ENCODE data around the gene VSX1. TPM values are rescaled to one million over a fixed set of nuclear protein-coding genes. Genes with fewer than 3 reads are reported as not detected.

VSX1 gene
- total RNA-seq, 1 experiment from 2014 or later, result not detected

DNA sequence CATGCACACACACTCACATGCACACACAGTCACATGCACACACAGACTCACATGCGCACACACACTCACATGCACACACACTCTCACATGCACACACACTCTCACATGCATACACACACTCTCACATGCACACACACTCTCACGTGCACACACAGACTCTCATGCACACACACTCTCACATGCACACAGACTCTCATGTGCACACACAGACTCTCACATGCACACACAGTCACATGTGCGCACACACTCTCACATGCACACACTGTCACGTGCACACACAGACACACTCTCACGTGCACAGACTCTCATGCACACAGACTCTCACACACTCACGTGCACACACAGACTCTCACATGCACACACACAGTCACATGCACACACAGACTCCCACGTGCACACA, 36.6 kb upstream of the VSX1 start:
- no peaks in the 10 kb centered on the region for H3K4me1 ChIP-seq (ENCODE audit: insufficient read depth, low read length, poor library complexity, severe bottlenecking)
- H3K27me3 ChIP-seq (replicated peaks; ENCODE audit: insufficient read depth, low read depth, low read length, poor library complexity), result peaks cover 74% of the 10 kb centered on the region
- TF ChIP-seq, protein P1, sequence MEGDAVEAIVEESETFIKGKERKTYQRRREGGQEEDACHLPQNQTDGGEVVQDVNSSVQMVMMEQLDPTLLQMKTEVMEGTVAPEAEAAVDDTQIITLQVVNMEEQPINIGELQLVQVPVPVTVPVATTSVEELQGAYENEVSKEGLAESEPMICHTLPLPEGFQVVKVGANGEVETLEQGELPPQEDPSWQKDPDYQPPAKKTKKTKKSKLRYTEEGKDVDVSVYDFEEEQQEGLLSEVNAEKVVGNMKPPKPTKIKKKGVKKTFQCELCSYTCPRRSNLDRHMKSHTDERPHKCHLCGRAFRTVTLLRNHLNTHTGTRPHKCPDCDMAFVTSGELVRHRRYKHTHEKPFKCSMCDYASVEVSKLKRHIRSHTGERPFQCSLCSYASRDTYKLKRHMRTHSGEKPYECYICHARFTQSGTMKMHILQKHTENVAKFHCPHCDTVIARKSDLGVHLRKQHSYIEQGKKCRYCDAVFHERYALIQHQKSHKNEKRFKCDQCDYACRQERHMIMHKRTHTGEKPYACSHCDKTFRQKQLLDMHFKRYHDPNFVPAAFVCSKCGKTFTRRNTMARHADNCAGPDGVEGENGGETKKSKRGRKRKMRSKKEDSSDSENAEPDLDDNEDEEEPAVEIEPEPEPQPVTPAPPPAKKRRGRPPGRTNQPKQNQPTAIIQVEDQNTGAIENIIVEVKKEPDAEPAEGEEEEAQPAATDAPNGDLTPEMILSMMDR (conservative IDR thresholded peaks at IDR 0.05; ENCODE audit: low read depth, low read length), result no peak
- no peak for TF ChIP-seq EZH2 (IDR thresholded peaks at IDR 0.05; ENCODE audit: borderline replicate concordance, low read depth, low read length, poor library complexity, severe bottlenecking)
- no peak overlapping the region for H3K4me3 ChIP-seq (ENCODE audit: low read depth, low read length, poor library complexity, severe bottlenecking)
- POLR2A ChIA-PET (ENCODE audit: low non-redundant PET), result no interaction called here
- H3K27ac ChIP-seq (ENCODE audit: low read depth, low read length, poor library complexity, severe bottlenecking), result no peak overlapping the region
- DNase-seq (ENCODE audit: low spot score), result no peak
- CTCF ChIA-PET, result no interaction called here
- H3K36me3 ChIP-seq (ENCODE audit: insufficient read depth, low read length, poor library complexity, severe bottlenecking), result no peaks in the 10 kb centered on the region
- BruUV-seq (replicated peaks), result no TSS peak
- H3K9me3 ChIP-seq (ENCODE audit: low read depth, low read length, poor library complexity, severe bottlenecking), result no peaks in the 10 kb centered on the region
- intact Hi-C loops (cut with micrococcal nuclease; ENCODE audit: unreplicated experiment), result no loop called here

DNA sequence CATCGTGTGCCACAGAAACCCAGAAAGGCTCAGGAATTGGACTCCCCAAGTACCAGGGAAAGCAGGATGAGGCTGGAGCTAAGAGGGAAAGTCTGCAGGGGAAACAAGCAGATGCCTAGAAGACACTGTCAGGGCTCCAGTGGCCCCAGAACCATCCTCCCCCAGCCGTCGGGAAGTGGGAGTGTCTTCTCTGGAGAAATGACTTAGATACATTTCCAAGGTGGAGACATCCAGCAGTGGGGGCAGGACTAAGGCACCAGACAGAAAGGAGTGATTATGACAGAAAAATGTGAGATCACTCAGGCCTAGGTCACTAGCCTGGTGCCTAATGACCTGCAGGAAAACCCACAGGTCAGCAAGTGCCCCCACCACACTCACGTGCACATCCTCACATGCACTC, 36.0 kb upstream of the VSX1 start:
- no peak for DNase-seq (ENCODE audit: low spot score)
- Histone ChIP-seq H3K36me3 (ENCODE audit: insufficient read depth, low read length, poor library complexity, severe bottlenecking) (no peaks in the 10 kb centered on the region), H3K27ac (ENCODE audit: low read depth, low read length, poor library complexity, severe bottlenecking) (no peak overlapping the region), H3K4me1 (ENCODE audit: insufficient read depth, low read length, poor library complexity, severe bottlenecking) (no peaks in the 10 kb centered on the region), H3K4me3 (ENCODE audit: low read depth, low read length, poor library complexity, severe bottlenecking) (no peak overlapping the region), H3K9me3 (ENCODE audit: low read depth, low read length, poor library complexity, severe bottlenecking) (no peaks in the 10 kb centered on the region), H3K27me3 (replicated peaks; ENCODE audit: insufficient read depth, low read depth, low read length, poor library complexity) (peaks cover 70% of the 10 kb centered on the region)
- ChIA-PET POLR2A (ENCODE audit: low non-redundant PET) (no interaction called here), CTCF (no interaction called here)
- TF ChIP-seq EZH2 (IDR thresholded peaks at IDR 0.05; ENCODE audit: borderline replicate concordance, low read depth, low read length, poor library complexity, severe bottlenecking), result no peak
- TF ChIP-seq, protein P1 (conservative IDR thresholded peaks at IDR 0.05; ENCODE audit: low read depth, low read length), result no peak
- BruUV-seq (replicated peaks), result no TSS peak
- intact Hi-C loops (cut with micrococcal nuclease; ENCODE audit: unreplicated experiment), result no loop called here

DNA sequence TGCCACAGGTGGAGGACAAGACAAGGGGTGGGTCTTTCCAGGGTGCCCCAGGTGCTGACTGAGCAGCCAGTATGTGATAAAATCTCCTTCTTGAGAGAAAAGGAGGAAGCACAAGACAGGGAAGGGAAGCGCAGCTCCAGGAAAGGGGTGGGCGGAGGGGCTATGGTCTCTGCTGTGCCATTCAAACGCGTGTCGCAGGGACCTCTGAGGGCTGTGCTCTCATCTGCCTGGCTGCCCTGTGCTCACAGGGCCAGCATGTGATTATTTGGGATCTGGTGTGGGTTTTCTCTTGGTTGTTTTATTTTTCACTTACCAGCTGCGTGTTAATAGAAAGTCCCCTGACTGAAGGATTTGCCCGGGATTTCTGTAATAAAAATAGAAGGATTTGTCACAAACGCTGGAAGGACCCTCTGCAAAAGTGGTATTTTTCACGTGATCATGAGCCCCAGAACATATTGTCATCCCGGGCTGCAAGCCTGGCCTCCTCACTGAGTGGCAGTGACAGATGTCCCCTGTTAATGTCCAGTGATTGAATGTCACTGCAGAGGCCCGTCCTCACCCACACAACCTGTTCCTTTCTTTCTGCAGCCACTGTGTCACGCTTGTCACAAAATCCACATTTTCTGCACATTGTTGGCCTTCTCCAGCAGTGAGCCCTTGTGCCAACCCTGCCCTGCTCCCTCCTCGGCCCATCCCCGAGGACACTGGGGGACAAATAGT, 35.0 kb upstream of the VSX1 start:
- H3K27me3 ChIP-seq (replicated peaks; ENCODE audit: insufficient read depth, low read depth, low read length, poor library complexity), result peaks cover 60% of the 10 kb centered on the region
- H3K36me3 ChIP-seq (ENCODE audit: insufficient read depth, low read length, poor library complexity, severe bottlenecking), result no peaks in the 10 kb centered on the region
- POLR2A ChIA-PET (ENCODE audit: low non-redundant PET), result no interaction called here
- no peak overlapping the region for H3K27ac ChIP-seq (ENCODE audit: low read depth, low read length, poor library complexity, severe bottlenecking)
- H3K4me3 ChIP-seq (ENCODE audit: low read depth, low read length, poor library complexity, severe bottlenecking), result no peak overlapping the region
- no TSS peak for BruUV-seq (replicated peaks)
- no peaks in the 10 kb centered on the region for H3K4me1 ChIP-seq (ENCODE audit: insufficient read depth, low read length, poor library complexity, severe bottlenecking)
- no peak for DNase-seq (ENCODE audit: low spot score)
- CTCF ChIA-PET, result no interaction called here
- TF ChIP-seq, protein P1 (conservative IDR thresholded peaks at IDR 0.05; ENCODE audit: low read depth, low read length), result no peak
- TF ChIP-seq EZH2 (IDR thresholded peaks at IDR 0.05; ENCODE audit: borderline replicate concordance, low read depth, low read length, poor library complexity, severe bottlenecking), result no peak
- H3K9me3 ChIP-seq (ENCODE audit: low read depth, low read length, poor library complexity, severe bottlenecking), result no peaks in the 10 kb centered on the region
- intact Hi-C loops (cut with micrococcal nuclease; ENCODE audit: unreplicated experiment), result no loop called here

Data from A673 (cell line).